Spleen (tissue), 11 donors: ENCODE data around the gene ZC3H18. TPM values are rescaled to one million over a fixed set of nuclear protein-coding genes. Genes with fewer than 3 reads are reported as not detected.

ENCODE experiments used
- DNase-seq: peaks from one replicate; pipeline ENCODE4 v3.0.0-alpha.2; 2020
- H3K27ac ChIP-seq, 8 donors: fragments of 200-600 bp; sonication (generic) in 7 of 8; 1 replicate in 4 of 8; 2 replicates in 4 of 8; pipeline versions ENCODE4 v1.5.0 to v1.8.0; 2016 to 2021; ENCODE audit warnings: inconsistent platforms in 4 of 8, mild to moderate bottlenecking in 4 of 8, moderate library complexity in 1 of 8
- H3K27me3 ChIP-seq, 7 donors: fragments of 200-600 bp; sonication (generic) in 6 of 7; replicated peaks in 1 of 7; 1 replicate in 4 of 7; 2 replicates in 3 of 7; pipeline versions ENCODE4 v1.5.0 to v1.8.0; 2016 to 2021; ENCODE audit warnings: inconsistent platforms in 3 of 7, mild to moderate bottlenecking in 1 of 7
- H3K36me3 ChIP-seq, 6 donors: fragments of 200-600 bp; sonication (generic) in 5 of 6; 1 replicate in 4 of 6; 2 replicates in 2 of 6; pipeline versions ENCODE4 v1.5.0 to v1.8.0; 2016 to 2021; ENCODE audit warnings: inconsistent platforms in 2 of 6
- H3K4me1 ChIP-seq, 6 donors: fragments of 200-600 bp; sonication (generic) in 5 of 6; 1 replicate in 3 of 6; 2 replicates in 3 of 6; pipeline versions ENCODE4 v1.5.0 to v1.8.0; 2016 to 2021; ENCODE audit warnings: inconsistent platforms in 3 of 6
- H3K4me3 ChIP-seq, 8 donors: fragments of 200-600 bp; sonication (generic) in 7 of 8; 1 replicate in 4 of 8; 2 replicates in 4 of 8; pipeline versions ENCODE4 v1.5.0 to v1.8.0; 2016 to 2021; ENCODE audit warnings: inconsistent platforms in 4 of 8, mild to moderate bottlenecking in 4 of 8, moderate library complexity in 2 of 8
- H3K9me3 ChIP-seq, 8 donors: fragments of 200-600 bp; sonication (generic) in 7 of 8; 1 replicate in 4 of 8; 2 replicates in 4 of 8; pipeline versions ENCODE4 v1.5.0 to v1.8.0; 2016 to 2021; ENCODE audit warnings: inconsistent platforms in 4 of 8
- CTCF ChIP-seq, 11 experiments: fragments of 200-600 bp in 7 of 11; fragments of 450-650 bp in 4 of 11; sonication (generic) in 4 of 11; IDR thresholded peaks in 8 of 11; conservative IDR thresholded peaks in 3 of 11; 1 replicate in 7 of 11; 2 replicates in 4 of 11; pipeline versions ENCODE4 v1.4.0 to v1.8.0; 2016 to 2021; ENCODE audit warnings: antibody characterized with exemption in 11 of 11, inconsistent platforms in 4 of 11, mild to moderate bottlenecking in 1 of 11
- POLR2A ChIP-seq, 3 donors: fragments of 450-650 bp; IDR thresholded peaks; one replicate each; pipeline ENCODE4 v1.5.1; 2017; ENCODE audit warnings: antibody characterized with exemption in 3 of 3, mild to moderate bottlenecking in 1 of 3
- POLR2AphosphoS5 ChIP-seq, 3 donors: sonication (generic); formaldehyde crosslinking; IDR thresholded peaks; one replicate each; pipeline ENCODE4 v1.5.1; 2017; ENCODE audit warnings: antibody characterized with exemption in 3 of 3
- WGBS, 5 donors: extraction: QIAGEN DNeasy Blood & Tissue Kit in 3 of 5; methylation state at CpG; one replicate each; pipeline versions ENCODE4 v1.1.5 to v1.1.7; 2013 to 2018; 5-methylcytosine and 5-hydroxymethylcytosine counted together
- intact Hi-C: fragments of 100-400 bp; cut with DNase I; formaldehyde crosslinking; loops from one replicate; pipeline ENCODE4 v1.15.0; 2023; ENCODE audit warnings: low total_unique reads
- polyA plus RNA-seq, 3 donors: library from polyadenylated mRNA; stranded (reverse); fragments of 200-250 nt; gene quantifications; one replicate each; pipeline ENCODE4 v1.2.1, GENCODE V29; 2013
- total RNA-seq, 7 donors: library from RNA; depleted of rRNA in 3 of 7; stranded (reverse); fragments of >200 nt in 3 of 7; fragmentation: NEBNext Ultra II Directional in 4 of 7; extraction: Animal tissue kit (Norgen Biotek cat#: 25700) in 4 of 7; gene quantifications; one replicate each; pipeline versions ENCODE4 v1.1.0 to v1.2.1, GENCODE V29; 2016 to 2021
- donor health status: healthy with polysubstance abuse.
- donor health status: DM: no; HTN: no; CAD: no; lungs with moderate emphysema.
- donor health status: DM: no; HTN: no; CAD: no.
- donor health status: Bipolar disorder and iron deficiency.
- donor health status: healthy.
- donor health status: DM: no; HTN: no; CAD: no.
- donor health status: DM: yes; HTN: yes; CAD: no.

The ZC3H18 gene
- total and polyA plus RNA-seq, 10 donors, result 18.0 to 65.2 (median 34.7) TPM

GRCh38 chr16:88640498-88641247, 70.5 kb downstream of the ZC3H18 start:
- TF ChIP-seq POLR2AphosphoS5 (IDR thresholded peaks at IDR 0.05) (peak; percentile 73 to 83 (median 76)), CTCF (IDR thresholded peaks at IDR 0.05 in 8 of 11, conservative IDR thresholded peaks at IDR 0.05 in 3 of 11) (no peak), POLR2A (IDR thresholded peaks at IDR 0.05) (no peak)
- peaks cover 0 to 48% (median 35%) of the 10 kb centered on the region in 7 donors for H3K27me3 ChIP-seq
- WGBS, 5 donors, result 50 to 54% (median 52%) methylated on average over 12 to 17 of the region's 17 CpGs

GRCh38 chr16:88642881-88643643, 72.9 kb downstream of the ZC3H18 start:
- H3K27ac ChIP-seq, result no peak overlapping the region
- peaks cover 8 to 97% (median 61%) of the 10 kb centered on the region in 6 donors for H3K4me1 ChIP-seq
- 86 to 91% (median 88%) methylated on average over 29 to 58 of the region's 58 CpGs for WGBS, 5 donors
- peak; percentile 82 for DNase-seq
- H3K4me3 ChIP-seq, result no peak overlapping the region
- no peak for TF ChIP-seq POLR2A (IDR thresholded peaks at IDR 0.05)
- TF ChIP-seq POLR2AphosphoS5 (IDR thresholded peaks at IDR 0.05), result peak; percentile 51 to 73 (median 52)
- peaks cover 0 to 31% (median 29%) of the 10 kb centered on the region in 7 donors for H3K27me3 ChIP-seq
- peaks cover 0 to 62% (median 41%) of the 10 kb centered on the region in 6 donors for H3K36me3 ChIP-seq
- no peaks in the 10 kb centered on the region for H3K9me3 ChIP-seq
- intact Hi-C loops, result no loop called here

More at GRCh38 chr16:88640498-88641247, 70.5 kb downstream of the ZC3H18 start:
- no peak overlapping the region for H3K4me3 ChIP-seq
- no peaks in the 10 kb centered on the region for H3K9me3 ChIP-seq
- H3K36me3 ChIP-seq, result peaks cover 0 to 38% (median 30%) of the 10 kb centered on the region in 6 donors
- peak overlapping the region in 2 of 8 donors; percentile 10 to 17 for H3K27ac ChIP-seq
- DNase-seq, result peak; percentile 81
- intact Hi-C loops, result no loop called here
- peaks cover 0 to 96% (median 48%) of the 10 kb centered on the region in 6 donors for H3K4me1 ChIP-seq

GRCh38 chr16:88643644-88643932, 73.4 kb downstream of the ZC3H18 start:
- Histone ChIP-seq H3K36me3 (peaks cover 0 to 67% (median 42%) of the 10 kb centered on the region in 6 donors), H3K4me1 (peaks cover 10 to 97% (median 61%) of the 10 kb centered on the region in 6 donors), H3K4me3 (no peak overlapping the region), H3K27ac (no peak overlapping the region), H3K9me3 (no peaks in the 10 kb centered on the region), H3K27me3 (peaks cover 0 to 26% (median 24%) of the 10 kb centered on the region in 7 donors)
- TF ChIP-seq POLR2A (IDR thresholded peaks at IDR 0.05) (no peak), POLR2AphosphoS5 (IDR thresholded peaks at IDR 0.05) (no peak), CTCF (IDR thresholded peaks at IDR 0.05 in 8 of 11, conservative IDR thresholded peaks at IDR 0.05 in 3 of 11) (no peak)
- 74 to 89% (median 87%) methylated on average over 3 to 9 of the region's 9 CpGs; no CpG with 5 or more reads in 1 of the 5 donors for WGBS, 5 donors
- intact Hi-C loops, result no loop called here
- no peak for DNase-seq

- Histone ChIP-seq H3K4me1 (peaks cover 20 to 97% (median 60%) of the 10 kb centered on the region in 6 donors), H3K36me3 (peaks cover 0 to 81% (median 48%) of the 10 kb centered on the region in 6 donors), H3K27ac (no peak overlapping the region), H3K27me3 (peaks cover 0 to 8% (median 5%) of the 10 kb centered on the region in 7 donors), H3K9me3 (no peaks in the 10 kb centered on the region), H3K4me3 (no peak overlapping the region)
- 91 to 96% (median 94%) methylated on average over 16 of the region's 16 CpGs for WGBS, 5 donors
- no peak for DNase-seq
- peak in 1 of 3 donors; percentile 12 for TF ChIP-seq POLR2AphosphoS5 (IDR thresholded peaks at IDR 0.05)
- TF ChIP-seq POLR2A (IDR thresholded peaks at IDR 0.05), result no peak
- intact Hi-C loops, result no loop called here
Measured at GRCh38 chr16:88645455-88645854, 75.3 kb downstream of the ZC3H18 start.
